Tibial nerve (tissue), 4 donors: ENCODE results near the gene NOVA1.

Experiments
- EP300 ChIP-seq, 2 donors: sonication (generic); formaldehyde crosslinking; IDR thresholded peaks; one replicate each; pipeline ENCODE4 v1.6.1; 2017; ENCODE audit warnings: antibody characterized with exemption in 2 of 2, mild to moderate bottlenecking in 1 of 2
- POLR2A ChIP-seq, 2 donors: fragments of 450-650 bp; IDR thresholded peaks; one replicate each; pipeline ENCODE4 v1.6.1; 2017; ENCODE audit warnings: antibody characterized with exemption in 2 of 2, mild to moderate bottlenecking in 2 of 2, moderate library complexity in 2 of 2
- TF ChIP-seq, protein P1 (sequence below), 5 experiments: fragments of 200-600 bp in 3 of 5; fragments of 450-650 bp in 2 of 5; sonication (generic) in 3 of 5; IDR thresholded peaks; one replicate each; pipeline ENCODE4 v1.5.1; 2016 to 2019; ENCODE audit warnings: antibody characterized with exemption in 5 of 5, mild to moderate bottlenecking in 3 of 5, moderate library complexity in 2 of 5

DNA sequence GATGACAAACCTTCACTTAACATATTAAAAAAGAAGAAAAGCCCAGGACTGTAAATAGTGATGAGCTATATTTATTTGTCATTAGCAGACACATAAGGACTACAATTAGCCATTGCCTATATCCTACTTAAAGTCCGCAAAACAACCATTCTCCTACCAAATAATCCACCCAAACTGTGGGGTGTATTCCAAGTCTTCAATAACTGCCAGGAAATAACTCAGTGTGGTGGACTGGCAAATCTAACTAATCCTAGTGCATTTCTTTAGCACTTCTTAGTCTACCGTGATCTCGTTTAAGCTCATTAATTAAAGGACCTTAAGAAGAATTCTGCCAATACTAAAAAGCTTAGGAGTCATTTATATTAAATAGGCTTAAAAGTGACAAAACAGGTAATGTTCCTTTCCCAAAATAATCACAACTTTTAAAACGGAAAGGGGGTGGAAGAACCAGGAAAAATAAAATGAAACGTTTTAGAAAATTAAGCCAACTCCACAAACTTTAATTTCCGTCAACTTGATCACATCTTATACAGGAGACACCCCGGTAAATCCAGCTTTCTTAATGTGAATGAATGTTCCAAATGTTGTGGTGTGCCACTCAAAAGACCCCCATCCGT is 1.8 kb downstream of the NOVA1 start:
- TF ChIP-seq, protein P1, sequence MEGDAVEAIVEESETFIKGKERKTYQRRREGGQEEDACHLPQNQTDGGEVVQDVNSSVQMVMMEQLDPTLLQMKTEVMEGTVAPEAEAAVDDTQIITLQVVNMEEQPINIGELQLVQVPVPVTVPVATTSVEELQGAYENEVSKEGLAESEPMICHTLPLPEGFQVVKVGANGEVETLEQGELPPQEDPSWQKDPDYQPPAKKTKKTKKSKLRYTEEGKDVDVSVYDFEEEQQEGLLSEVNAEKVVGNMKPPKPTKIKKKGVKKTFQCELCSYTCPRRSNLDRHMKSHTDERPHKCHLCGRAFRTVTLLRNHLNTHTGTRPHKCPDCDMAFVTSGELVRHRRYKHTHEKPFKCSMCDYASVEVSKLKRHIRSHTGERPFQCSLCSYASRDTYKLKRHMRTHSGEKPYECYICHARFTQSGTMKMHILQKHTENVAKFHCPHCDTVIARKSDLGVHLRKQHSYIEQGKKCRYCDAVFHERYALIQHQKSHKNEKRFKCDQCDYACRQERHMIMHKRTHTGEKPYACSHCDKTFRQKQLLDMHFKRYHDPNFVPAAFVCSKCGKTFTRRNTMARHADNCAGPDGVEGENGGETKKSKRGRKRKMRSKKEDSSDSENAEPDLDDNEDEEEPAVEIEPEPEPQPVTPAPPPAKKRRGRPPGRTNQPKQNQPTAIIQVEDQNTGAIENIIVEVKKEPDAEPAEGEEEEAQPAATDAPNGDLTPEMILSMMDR (IDR thresholded peaks at IDR 0.05), result no peak
- TF ChIP-seq POLR2A (IDR thresholded peaks at IDR 0.05), result no peak
- no peak for TF ChIP-seq EP300 (IDR thresholded peaks at IDR 0.05)
